ENCODE results near the gene RBFOX1.

RBFOX1 gene

GRCh38 chr16:7376227-7376626, 43.6 kb downstream of the RBFOX1 start:
- DNase-seq = no peak

- DNase-seq = no peak
These were observed 44.6 kb downstream of the RBFOX1 start for GRCh38 chr16:7377231-7377630.

GRCh38 chr16:7378024-7378695, 45.5 kb downstream of the RBFOX1 start:
- DNase-seq = no peak

- DNase-seq = no peak
These were observed 47.8 kb downstream of the RBFOX1 start for GRCh38 chr16:7380441-7380840.

DNA sequence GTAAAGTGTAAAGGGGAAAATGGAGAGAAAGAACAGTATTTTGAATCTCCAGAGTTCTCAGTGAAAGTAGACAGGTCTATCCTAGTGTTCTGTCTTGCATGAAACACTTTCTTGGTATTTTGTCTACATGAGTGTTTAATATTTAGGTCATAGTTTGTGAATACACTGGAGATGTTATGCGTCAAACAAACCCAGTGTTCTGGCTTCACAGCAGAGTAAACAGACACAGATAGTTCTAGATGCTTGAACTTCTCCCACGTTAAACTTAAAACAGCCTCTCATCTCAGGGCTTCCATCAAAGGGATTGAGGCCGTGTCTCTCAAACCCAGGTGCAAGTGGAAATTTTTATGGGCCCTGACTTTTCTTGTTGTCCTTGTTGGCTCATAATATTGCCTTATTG, 48.3 kb downstream of the RBFOX1 start:
- no peak for DNase-seq

DNA sequence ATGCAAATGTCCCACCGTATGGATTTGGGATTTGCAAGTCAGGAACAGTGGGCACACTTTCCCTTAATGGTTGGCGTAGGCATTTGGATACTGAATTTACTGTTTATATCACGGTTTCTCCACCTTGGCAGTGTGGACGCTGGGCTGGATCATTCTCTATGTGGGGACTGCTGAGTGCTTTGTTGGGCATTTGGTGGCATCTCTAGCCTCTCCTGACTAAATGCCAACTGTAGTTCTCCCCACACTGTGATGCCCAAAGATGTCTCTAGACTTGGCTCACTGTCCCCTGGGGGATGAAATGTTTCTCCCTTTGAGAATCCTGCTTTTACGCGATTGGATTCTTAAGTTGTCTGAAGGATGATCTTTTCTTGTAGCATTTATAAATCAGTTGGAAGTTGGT, 49.0 kb downstream of the RBFOX1 start:
- no peak for DNase-seq

GRCh38 chr16:7382521-7382920, 49.9 kb downstream of the RBFOX1 start:
- no peak for DNase-seq

DNA sequence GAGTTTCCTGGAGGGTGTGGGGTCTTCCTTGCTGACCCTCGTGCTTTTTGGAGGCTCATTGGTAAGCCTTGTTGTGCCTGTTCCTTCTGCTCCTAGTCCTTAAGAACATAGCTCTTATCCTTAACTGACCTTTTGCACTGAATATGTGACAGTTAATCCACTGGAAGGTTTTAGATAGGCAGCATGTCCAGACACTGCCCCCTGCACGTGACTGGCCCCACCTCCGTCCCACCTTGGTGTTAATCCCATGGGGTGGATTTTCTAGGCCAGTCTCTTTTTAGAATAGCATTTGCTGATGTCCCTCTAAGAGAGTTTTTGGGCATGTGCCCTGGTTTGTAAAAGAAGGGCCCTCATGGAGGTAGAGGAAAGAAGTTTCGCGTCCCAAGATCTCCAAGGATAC, 58.3 kb downstream of the RBFOX1 start:
- no peak for DNase-seq

- no peak for DNase-seq
These were observed 59.0 kb downstream of the RBFOX1 start for GRCh38 chr16:7391694-7392093.

- DNase-seq = no peak
These were observed 59.6 kb downstream of the RBFOX1 start for GRCh38 chr16:7392206-7392605.

- no peak for DNase-seq
These were observed 61.0 kb downstream of the RBFOX1 start for GRCh38 chr16:7393680-7394079.

DNA sequence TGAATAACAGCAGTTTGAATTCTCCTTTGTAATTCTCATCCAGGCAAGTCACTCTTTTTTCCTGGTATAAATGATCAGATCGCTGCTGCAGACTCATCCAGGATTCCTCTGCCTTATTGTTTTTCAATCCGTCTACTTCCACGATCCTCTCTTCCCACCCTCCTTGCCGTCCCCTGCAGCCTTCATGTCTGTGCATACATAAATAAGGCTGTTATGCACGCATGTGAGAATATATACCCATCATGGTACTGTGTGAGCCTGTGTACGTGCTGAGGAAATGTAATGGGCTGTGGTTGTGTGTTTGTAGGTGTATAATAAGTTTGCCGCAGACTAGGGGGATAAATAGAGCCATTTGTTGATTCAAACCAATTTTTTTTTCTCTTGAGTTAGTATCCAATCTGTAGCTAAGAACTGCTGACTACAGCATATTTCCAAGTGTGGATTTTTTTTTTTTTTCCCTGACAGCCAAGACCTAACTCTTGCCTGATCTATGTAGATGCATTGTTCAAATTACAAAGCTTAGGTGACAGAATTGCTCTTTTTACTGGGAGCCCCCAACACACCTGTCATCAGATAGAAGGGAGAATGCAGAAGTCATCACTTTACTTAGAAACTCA, 62.2 kb downstream of the RBFOX1 start:
- no peak for DNase-seq

DNA sequence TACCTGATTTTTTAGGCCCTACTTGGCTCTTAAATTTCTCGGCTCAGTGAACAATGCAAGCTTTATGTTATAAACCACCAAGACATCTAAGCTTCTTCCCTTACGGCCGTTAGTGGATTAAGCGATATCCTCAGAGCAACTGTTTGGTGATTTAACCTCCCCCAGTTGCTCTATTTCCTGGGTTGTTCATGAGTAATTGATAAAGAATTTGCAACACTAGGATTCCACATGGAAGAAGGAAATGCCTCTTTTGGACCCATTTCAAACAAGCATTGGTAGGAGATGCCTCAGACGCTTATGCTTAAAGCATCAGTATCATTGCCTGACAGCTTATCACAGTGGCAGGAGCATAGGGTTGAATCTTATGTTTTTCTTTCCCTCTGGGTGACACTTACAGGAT, 65.3 kb downstream of the RBFOX1 start:
- DNase-seq = no peak

DNA sequence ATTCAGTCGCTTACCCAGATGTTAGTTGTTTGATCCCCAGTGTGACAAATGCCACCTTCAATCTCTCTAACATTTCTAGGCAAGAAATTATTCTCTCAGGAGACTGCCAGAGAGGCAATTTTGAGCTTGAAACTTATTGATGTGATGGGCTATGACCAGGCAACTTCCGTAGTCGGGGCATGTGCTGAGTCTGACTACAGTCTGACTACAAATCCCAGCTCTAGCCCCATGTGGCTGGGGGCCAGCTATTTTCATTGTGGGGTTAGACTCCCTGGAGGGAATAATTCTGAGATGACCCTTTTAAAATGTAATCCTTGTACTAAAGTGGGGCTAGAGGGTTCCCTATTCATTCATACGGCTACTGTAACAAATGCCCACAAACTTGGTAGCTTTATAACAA, 65.9 kb downstream of the RBFOX1 start:
- no peak for DNase-seq

GRCh38 chr16:7399296-7399695, 66.7 kb downstream of the RBFOX1 start:
- DNase-seq = no peak

DNA sequence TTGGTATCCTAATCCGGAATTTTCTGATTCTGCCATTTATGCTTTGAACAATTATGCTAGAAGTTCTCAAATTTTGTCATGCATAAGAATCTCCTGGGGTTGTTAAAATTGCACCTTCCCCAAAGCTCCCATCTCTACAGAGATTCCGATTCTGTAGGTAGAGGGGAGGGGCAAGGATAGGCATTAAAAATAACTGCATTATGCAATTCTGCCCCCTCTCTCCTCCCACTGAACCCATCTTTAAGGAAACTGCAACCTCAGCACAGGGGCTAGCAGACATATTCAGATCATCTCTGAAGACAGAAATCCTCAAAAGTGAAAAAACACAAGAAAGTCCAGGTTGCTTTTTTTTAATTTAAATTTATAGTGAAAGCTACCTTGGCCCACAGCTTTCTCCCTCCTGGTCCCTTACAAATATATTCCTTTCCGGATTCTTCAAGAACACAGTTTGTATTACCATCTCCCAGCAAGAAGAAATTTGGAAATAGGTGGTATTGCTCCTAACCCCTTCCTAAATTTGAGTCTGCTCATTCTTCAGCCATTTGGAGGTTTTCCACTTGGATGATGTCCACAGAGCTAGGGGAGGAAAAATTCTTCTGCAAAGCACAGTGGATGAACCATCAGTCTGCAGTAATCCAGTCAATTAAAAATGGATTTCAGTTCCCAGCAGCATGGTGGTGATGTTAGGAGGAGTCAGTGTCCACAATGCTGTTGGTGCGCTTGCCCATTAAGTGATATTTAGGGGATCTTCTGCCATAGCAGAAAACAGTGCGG, 67.7 kb downstream of the RBFOX1 start:
- no peak for DNase-seq

DNA sequence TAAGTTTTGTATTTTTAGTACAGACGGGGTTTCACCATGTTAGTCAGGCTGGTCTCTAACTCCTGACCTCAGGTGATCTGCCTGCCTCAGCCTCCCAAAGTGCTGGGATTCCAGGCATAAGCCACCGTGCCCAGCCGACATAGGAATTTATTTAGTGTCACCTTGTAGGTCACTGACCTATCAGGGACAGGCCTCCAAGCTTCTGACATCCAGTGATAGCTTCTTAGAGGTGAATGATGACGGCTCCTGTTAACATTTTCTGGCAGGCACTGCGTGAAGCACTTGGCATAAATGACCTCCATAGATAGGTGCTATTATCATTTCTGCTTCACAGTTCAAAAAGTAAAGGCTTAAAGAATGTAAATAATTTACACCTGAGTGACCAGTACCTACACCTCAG, 71.6 kb downstream of the RBFOX1 start:
- no peak for DNase-seq

- no peak for DNase-seq
These were observed 72.5 kb downstream of the RBFOX1 start for GRCh38 chr16:7405166-7405565.

- no peak for DNase-seq
These were observed 76.2 kb downstream of the RBFOX1 start for GRCh38 chr16:7408700-7409365.

DNA sequence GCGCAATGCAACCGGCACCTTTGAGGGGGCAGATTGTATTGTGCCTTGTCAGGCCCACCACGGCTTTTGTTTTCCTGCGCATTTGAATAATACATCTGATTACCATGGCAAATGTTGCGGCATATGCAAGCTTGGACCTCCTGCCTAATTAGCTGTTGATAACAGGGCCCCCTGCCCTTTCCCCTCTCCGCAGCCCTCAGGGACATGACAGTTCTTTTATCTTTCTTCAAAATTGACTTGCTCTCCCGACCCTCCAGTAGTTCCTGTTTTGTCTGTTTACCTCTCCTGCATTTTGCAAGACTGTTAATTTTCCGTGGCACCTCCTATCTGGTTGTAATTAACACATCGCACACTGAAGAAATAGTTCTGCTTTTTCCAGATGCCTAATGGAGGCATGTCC, 86.8 kb downstream of the RBFOX1 start:
- DNase-seq = no peak

DNA sequence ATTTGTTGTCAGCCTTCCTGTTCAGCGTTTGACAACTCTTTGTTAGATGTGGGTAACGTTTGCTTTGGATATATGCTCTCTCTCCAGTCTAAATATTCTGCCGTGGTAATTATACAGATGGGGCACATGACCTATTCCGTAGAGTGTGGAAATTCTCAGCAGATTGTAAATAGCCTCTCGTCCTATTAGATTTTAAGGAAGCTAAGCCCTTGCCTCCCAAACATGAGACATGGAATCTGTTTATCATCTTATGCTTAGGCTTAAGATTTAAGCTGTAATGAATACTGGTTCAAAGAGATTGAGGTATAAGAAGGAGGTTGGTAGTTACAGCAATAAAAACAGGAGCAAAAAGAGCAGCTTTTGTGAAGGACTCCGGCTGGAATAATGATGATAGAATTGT, 87.4 kb downstream of the RBFOX1 start:
- DNase-seq = no peak

DNA sequence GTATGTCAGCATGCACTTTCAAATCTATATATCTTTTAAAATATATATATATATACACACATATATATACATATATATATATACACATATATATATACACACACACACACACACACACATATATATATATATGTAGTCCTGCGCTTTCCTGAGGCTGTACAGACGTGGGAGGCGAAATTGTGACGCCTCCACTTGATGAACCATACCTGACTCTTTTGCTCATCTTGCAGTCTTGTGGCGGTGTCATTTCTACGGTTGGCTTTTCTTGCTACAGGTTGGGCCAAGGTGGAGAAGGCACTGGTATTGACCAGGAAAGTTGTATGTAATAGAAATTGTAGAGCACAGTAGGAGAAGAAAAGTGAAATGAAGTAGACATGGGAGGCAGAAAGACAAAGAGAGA, 88.2 kb downstream of the RBFOX1 start:
- DNase-seq = no peak

DNA sequence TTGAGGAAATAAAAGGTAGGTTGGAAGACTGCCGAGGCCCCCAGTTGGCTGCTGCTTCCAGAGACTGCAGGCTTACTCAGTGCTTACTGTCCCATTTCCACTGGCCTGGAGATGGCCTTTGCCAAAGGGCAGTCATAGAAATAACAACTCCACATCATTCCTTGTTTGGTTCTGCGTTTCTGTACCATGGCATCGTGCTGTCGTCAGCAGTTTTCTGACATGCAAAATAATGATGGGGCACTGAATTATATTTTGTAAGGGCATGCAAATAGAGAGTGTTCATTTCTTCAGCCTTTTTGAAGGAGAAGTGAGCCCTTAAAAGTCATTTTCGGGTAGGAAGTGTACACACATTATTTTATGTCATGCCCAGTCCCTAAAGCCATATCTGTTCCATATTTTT, 88.9 kb downstream of the RBFOX1 start:
- no peak for DNase-seq

Data from central memory CD4-positive, alpha-beta T cell (primary cell).